T-helper 22 cell (primary cell): ENCODE data around the gene LINC01488.

ENCODE experiments used
- DNase-seq: peaks from one replicate; pipeline ENCODE4 v3.0.0-alpha.2; 2020; ENCODE audit warnings: low read depth

Gene LINC01488

GRCh38 chr11:69511358-69512055 is 30.0 kb downstream of the LINC01488 start:
- no peak for DNase-seq

GRCh38 chr11:69512136-69512535 is 30.7 kb downstream of the LINC01488 start:
- no peak for DNase-seq

- DNase-seq = no peak
Observed at GRCh38 chr11:69512790-69513189, 31.3 kb downstream of the LINC01488 start.

GRCh38 chr11:69513196-69513595 is 31.7 kb downstream of the LINC01488 start:
- DNase-seq = no peak

- DNase-seq = no peak
Observed at GRCh38 chr11:69513663-69514224, 32.3 kb downstream of the LINC01488 start.

GRCh38 chr11:69514771-69515170 is 33.3 kb downstream of the LINC01488 start:
- no peak for DNase-seq

DNA sequence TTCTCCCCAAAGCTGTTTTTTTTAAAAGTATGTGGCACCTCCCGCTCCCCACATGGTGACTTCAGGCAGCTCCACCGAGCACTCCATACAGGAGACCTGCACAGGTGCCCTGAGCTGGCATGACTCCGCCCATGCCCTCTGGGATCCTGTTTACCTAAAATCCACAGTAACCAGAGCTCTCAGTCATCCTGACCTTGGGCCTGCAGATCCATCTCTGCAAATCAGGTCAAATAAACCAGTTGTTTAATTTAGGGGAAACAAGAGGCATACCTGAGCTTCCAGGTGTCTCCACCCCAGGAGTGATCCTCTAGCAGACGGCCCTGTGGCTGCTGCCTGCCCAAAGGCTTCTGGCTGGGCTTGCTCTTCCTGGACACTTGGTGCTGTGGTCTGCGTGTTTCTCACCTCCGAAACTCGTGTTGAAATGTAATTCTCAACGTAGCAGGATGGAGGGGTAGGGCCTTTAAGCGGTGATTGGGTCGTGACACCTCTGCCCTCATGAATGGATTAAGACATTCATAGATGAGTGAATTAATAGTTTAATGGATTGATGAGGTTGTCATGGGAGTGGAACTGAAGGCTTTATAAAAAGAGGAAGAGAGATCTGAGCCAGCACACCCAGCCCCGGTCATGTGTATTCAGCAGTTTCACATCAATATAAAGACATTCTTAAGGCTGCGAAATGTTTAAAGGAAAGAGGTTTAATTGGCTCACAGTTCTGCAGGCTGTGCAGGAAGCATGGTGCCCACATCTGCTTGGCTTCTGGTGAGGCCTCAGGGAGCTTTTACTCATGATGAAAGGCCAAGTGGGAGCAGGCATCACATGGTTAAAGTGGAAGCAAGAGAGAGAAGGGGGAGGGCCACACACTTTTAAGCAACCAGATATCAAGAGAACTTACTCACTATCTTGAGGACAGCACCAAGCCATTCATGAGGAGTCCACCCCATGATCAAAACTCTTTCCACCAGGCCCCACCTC is 34.1 kb downstream of the LINC01488 start:
- no peak for DNase-seq

DNA sequence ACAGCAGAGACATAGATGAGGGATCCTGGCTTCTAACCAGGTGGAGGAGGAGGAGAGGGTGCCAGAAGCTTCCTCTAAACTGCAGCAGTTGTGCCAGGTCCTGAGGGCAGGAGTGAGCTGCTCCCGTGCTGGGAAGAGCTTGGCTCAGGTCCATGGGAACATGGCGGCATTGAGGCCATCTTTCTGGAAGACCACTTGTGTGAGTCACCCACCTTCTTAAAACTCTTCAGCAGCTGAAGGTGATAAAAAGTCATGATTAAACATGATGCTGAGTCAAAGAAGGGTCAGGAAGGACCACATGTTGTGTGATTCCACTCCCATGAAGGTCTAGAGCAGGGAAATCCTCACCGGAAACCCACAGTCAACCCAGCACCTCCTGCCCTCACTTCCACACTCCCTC is 35.1 kb downstream of the LINC01488 start:
- DNase-seq = no peak

- DNase-seq = no peak
Observed at GRCh38 chr11:69518081-69518950, 36.9 kb downstream of the LINC01488 start.

GRCh38 chr11:69520186-69520916 is 38.9 kb downstream of the LINC01488 start:
- DNase-seq = no peak

GRCh38 chr11:69521457-69521856 is 40.0 kb downstream of the LINC01488 start:
- no peak for DNase-seq

GRCh38 chr11:69523453-69523852 is 42.0 kb downstream of the LINC01488 start:
- DNase-seq = no peak

DNA sequence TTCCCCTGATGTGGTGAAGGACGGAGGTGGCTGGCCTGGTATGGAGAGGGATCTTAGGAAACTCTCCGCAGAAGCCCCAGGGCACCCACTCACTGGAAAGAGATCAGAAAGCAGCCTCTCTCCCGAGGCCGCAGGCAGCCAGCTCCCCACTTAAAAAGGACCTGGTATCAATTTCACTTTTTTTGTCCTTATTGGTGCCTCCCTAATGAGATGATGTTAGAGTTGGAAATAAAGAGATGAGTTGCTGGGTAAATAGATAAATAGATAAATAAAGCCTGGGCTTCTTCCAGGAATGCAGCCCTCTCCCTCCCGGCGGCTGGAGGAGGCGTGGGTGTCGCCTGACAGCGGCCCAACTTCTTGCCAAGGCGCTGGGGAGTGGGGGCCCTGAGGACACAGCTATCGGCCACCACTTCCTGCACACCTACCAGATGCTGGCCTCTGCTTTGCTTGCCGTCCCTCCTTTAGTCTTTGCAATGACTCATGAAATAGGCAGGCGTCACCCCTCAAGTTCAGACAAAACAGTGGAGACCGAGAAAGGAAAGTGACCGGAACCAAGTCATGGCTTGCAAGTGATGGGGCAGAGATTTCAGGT is 42.9 kb downstream of the LINC01488 start:
- no peak for DNase-seq

DNA sequence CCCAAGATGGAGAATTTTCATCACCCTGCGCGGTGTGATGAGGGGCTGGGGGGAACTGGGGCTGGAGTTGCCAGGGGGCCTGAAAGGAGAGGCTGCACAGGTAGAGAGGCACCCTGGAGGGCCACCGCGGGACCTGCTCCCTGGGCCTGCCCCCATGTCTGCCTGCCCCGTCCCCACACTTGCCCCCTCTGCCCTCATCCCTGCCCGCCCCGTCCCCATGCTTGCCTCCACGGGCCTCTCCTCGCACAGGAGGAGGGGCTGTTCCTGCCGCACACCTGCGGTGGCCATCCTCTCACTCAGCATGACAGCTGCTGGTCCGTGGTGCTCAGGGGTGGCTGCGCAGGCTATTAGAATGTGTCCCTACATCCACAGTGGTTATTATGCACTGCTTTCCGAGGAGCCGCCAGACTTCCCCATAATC is 43.5 kb downstream of the LINC01488 start:
- DNase-seq = no peak

DNA sequence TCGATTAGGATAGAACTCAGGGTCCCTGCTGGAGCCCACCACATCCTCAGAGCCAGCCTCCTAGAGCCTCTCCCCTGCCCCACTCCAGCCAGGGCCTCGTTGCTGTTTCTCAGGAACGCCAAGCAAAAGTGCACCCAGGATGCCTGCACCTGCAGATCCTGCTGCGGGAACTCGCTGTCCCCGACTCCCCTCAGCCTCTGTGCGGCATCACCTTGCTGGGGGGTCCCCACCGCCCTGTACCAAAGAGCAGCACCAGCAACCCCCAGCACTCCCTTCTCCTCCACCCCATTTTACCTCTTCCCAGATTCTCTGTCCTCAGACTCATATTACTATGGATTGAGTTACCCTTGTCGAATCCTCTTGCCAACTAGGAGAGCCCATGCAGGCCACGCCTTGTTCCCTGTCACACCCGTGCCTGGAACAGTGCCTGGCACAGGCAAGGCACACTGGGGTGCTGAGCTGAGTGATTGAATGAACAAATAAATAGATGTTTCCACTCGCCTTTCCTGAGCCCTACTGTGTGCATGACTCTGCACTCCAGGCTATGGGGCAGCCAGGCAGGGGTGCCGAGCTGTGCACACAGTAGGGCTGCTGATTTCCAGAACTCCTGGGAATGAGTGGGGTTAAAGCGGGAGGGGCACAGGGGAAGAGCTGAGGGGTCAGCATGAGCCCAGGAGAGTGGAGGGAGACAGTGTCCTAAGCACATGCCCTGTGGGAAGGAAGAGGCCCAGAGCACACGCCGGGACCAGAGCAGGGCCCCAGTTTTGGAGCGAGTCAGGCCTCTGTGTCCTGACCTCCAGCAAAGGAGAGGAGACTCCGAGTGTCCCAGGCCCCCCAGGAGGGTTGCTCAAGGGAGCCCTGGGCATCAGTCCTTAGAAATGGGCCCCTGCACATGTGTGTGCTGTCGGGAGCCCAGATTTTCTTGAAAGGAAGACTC is 44.3 kb downstream of the LINC01488 start:
- DNase-seq = no peak

DNA sequence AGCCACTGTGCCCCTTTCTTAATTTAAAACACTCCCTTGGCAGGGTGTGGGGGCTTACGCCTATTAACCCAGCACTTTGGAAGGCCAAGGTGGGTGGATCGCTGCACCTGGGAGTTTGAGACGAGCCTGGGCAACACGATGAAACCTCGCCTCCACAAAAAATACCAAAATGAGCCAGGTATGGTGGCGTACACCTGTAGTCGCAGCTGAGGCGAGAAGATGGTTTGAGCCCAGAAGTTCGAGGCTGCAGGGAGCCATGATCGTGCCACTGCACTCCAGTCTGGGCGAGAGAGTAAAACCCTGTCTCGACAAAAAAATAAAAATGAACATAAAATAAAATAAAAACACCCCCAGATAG is 45.0 kb downstream of the LINC01488 start:
- DNase-seq = no peak

DNA sequence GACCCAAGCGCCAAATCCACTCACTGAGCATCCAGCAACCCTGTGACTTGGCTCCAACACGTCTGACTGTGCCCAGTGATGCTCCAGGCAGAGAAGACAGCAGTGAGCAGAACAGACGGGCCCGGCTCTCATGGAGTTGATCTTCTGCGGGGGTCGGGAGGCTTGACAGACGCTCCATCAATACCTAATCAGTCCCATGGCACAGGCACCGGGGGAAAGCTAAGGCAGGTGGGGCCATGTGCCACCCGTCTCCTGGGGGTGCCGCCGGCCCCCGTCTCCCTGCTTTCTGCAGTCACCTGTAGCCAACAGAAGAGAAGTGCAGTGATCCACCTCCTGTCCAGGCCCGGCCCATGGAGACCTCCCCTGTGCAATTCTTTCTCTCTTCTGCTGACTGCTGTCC is 47.5 kb downstream of the LINC01488 start:
- no peak for DNase-seq

GRCh38 chr11:69530278-69531070 is 49.0 kb downstream of the LINC01488 start:
- no peak for DNase-seq
